GM13977 (cell line): ENCODE results near the gene PANK4.

Source experiments
- DNase-seq: peaks from one replicate; pipeline ENCODE4 v3.0.0; 2012; ENCODE audit warnings: low spot score
- CTCF ChIP-seq: IDR thresholded peaks from 2 replicates; pipeline ENCODE4 v1.5.1; 2012; ENCODE audit warnings: mild to moderate bottlenecking, control low read depth; ENCODE audit not compliant: insufficient read depth; ENCODE audit errors: extremely low read depth, missing control alignments
- in situ Hi-C: fragments of 300-500 bp; cut with MboI; formaldehyde crosslinking; loops from one replicate; pipeline ENCODE4 v1.12.0; 2022; ENCODE audit warnings: low sequenced_read_pairs, low pct_unique_long_range_greater_than_20kb, mixed read lengths, inconsistent platforms; ENCODE audit not compliant: unreplicated experiment

Gene PANK4

GRCh38 chr1:2502661-2503553 is 23.5 kb downstream of the PANK4 start:
- no peak for TF ChIP-seq CTCF
- no peak for DNase-seq
- in situ Hi-C loops: no loop called here

- in situ Hi-C loops: no loop called here
- TF ChIP-seq CTCF: no peak
- no peak for DNase-seq
Measured at GRCh38 chr1:2502210-2502609, 24.2 kb downstream of the PANK4 start.

- no peak for DNase-seq
- no peak for TF ChIP-seq CTCF
- in situ Hi-C loops: no loop called here
Measured at GRCh38 chr1:2501820-2502119, 24.6 kb downstream of the PANK4 start.

GRCh38 chr1:2501041-2501819 is 25.2 kb downstream of the PANK4 start:
- in situ Hi-C loops: no loop called here
- TF ChIP-seq CTCF: no peak
- no peak for DNase-seq

- in situ Hi-C loops: no loop called here
- no peak for DNase-seq
- no peak for TF ChIP-seq CTCF
Measured at GRCh38 chr1:2499986-2500596, 26.3 kb downstream of the PANK4 start.

- DNase-seq: no peak
- in situ Hi-C loops: no loop called here
- no peak for TF ChIP-seq CTCF
Measured at GRCh38 chr1:2499260-2499659, 27.1 kb downstream of the PANK4 start.
